Lower lobe of right lung (tissue), 2 donors: ENCODE measurements around the gene UST. TPM values are rescaled to one million over a fixed set of nuclear protein-coding genes. Genes with fewer than 3 reads are reported as not detected.

Source experiments
- ATAC-seq, 2 donors: fragments of 200-7000 bp; cut with Tn5 transposase; one replicate each; pipeline ENCODE4 v1.9.1; 2020 to 2022; ENCODE audit warnings: mild to moderate bottlenecking in 2 of 2, moderate library complexity in 2 of 2
- DNase-seq: peaks from one replicate; pipeline ENCODE4 v3.0.0-alpha.2; 2020
- H3K27ac ChIP-seq: fragments of 200-600 bp; one replicate; pipeline ENCODE4 v1.8.0; 2022
- H3K27me3 ChIP-seq: fragments of 200-600 bp; one replicate; pipeline ENCODE4 v1.8.0; 2022; ENCODE audit warnings: low read depth
- H3K36me3 ChIP-seq: fragments of 200-600 bp; one replicate; pipeline ENCODE4 v1.8.0; 2022; ENCODE audit warnings: mild to moderate bottlenecking
- H3K4me1 ChIP-seq: fragments of 200-600 bp; one replicate; pipeline ENCODE4 v1.8.0; 2022
- H3K4me3 ChIP-seq: fragments of 200-600 bp; one replicate; pipeline ENCODE4 v1.8.0; 2022; ENCODE audit warnings: mild to moderate bottlenecking
- H3K9me3 ChIP-seq: fragments of 200-600 bp; one replicate; pipeline ENCODE4 v1.8.0; 2022
- CTCF ChIP-seq: fragments of 200-600 bp; IDR thresholded peaks from one replicate; pipeline ENCODE4 v1.8.0; 2022; ENCODE audit warnings: antibody characterized with exemption, mild to moderate bottlenecking
- intact Hi-C: fragments of 100-400 bp; cut with DNase I; formaldehyde crosslinking; loops from one replicate; pipeline ENCODE4 v1.11.0; 2022
- total RNA-seq: library from RNA; stranded (reverse); fragmentation: NEBNext Ultra II Directional; extraction: Animal tissue kit (Norgen Biotek cat#: 25700); gene quantifications from one replicate; pipeline ENCODE4 v1.2.1, GENCODE V29; 2021
- donor health status: DM: no; HTN: yes; CAD: no; lungs with severe emphysema.

Gene UST
- total RNA-seq, 1 donor from 2014 or later: 11.8 TPM

DNA sequence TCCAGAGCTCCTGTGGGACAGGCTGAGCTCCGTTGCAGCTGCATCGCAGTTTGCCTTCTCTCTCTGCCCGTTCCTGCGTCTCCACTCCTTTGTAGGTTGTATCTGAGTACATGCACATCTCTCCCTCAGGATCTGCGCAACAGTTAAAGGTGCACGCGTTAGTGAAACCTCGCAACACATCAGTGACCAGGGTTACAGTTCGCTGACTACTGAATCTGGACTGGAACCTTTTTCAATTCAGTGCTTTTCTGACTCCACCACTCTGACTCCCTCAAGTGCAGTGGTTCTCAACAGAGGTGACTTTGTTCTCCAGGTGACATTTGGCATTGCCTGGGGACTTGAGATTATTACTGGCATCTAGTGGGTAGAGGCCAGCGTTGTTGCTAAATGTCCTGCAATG is 44.0 kb downstream of the UST start:
- ATAC-seq (no peak), DNase-seq (no peak)
- intact Hi-C loops: no loop called here
- Histone ChIP-seq H3K27me3 (no peaks in the 10 kb centered on the region), H3K9me3 (no peaks in the 10 kb centered on the region), H3K4me3 (no peak overlapping the region), H3K4me1 (no peaks in the 10 kb centered on the region), H3K36me3 (no peaks in the 10 kb centered on the region), H3K27ac (no peak overlapping the region)
- TF ChIP-seq CTCF: no peak

DNA sequence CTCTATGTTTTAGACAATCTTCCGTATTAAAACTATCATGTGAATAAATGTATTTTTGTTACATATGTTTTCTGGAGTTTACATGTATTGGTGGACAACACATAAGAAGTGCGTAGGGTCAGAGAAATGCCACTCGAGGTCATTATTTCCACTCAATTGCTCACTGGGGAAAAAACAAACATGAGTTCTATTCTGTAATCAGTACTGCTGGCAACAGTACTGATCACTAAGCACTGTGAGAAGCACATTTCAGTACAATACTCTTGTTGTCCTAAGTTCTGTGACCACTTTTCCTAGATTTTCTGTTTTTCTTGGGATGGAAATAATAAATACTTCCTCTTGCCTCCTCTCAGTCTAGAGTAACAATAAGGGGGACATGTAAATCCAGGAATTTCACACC is 44.5 kb downstream of the UST start:
- no peak for ATAC-seq
- Histone ChIP-seq H3K4me1 (no peaks in the 10 kb centered on the region), H3K36me3 (no peaks in the 10 kb centered on the region), H3K27ac (no peak overlapping the region), H3K4me3 (no peak overlapping the region), H3K27me3 (no peaks in the 10 kb centered on the region), H3K9me3 (no peaks in the 10 kb centered on the region)
- TF ChIP-seq CTCF: no peak
- DNase-seq: no peak
- intact Hi-C loops: no loop called here

- intact Hi-C loops: no loop called here
- Histone ChIP-seq H3K36me3 (no peaks in the 10 kb centered on the region), H3K27ac (no peak overlapping the region), H3K4me3 (no peak overlapping the region), H3K27me3 (no peaks in the 10 kb centered on the region), H3K4me1 (no peaks in the 10 kb centered on the region), H3K9me3 (no peaks in the 10 kb centered on the region)
- TF ChIP-seq CTCF: no peak
- ATAC-seq (no peak), DNase-seq (no peak)
These were observed 46.9 kb downstream of the UST start for GRCh38 chr6:148793721-148794120.

- Histone ChIP-seq H3K36me3 (no peaks in the 10 kb centered on the region), H3K4me3 (no peak overlapping the region), H3K4me1 (no peaks in the 10 kb centered on the region), H3K9me3 (no peaks in the 10 kb centered on the region), H3K27ac (no peak overlapping the region), H3K27me3 (no peaks in the 10 kb centered on the region)
- TF ChIP-seq CTCF: no peak
- DNase-seq: no peak
- ATAC-seq: no peak
- intact Hi-C loops: no loop called here
These were observed 48.0 kb downstream of the UST start for GRCh38 chr6:148794797-148795196.

DNA sequence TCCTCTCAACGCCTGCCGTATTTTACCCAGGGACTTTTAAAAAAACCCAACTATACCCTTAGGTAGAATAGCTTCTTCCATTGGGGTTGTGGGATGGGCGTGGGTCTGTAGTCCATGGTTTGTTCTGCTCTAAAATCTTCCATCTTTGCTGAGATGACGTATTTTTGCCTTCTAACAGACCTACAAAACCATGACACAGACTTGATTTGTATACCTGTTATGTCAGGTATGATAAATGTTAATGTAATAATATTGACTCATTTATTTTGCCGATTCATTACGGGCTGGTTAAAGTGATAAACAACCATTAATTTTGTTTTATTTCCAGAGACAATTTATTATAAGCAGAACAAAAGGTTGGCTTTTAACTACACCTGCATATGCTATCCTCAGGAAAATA is 48.7 kb downstream of the UST start:
- H3K27me3 ChIP-seq: no peaks in the 10 kb centered on the region
- no peaks in the 10 kb centered on the region for H3K4me1 ChIP-seq
- DNase-seq: no peak
- intact Hi-C loops: no loop called here
- no peak for ATAC-seq
- no peak overlapping the region for H3K27ac ChIP-seq
- H3K9me3 ChIP-seq: no peaks in the 10 kb centered on the region
- TF ChIP-seq CTCF: no peak
- no peak overlapping the region for H3K4me3 ChIP-seq
- no peaks in the 10 kb centered on the region for H3K36me3 ChIP-seq

- Histone ChIP-seq H3K9me3 (no peaks in the 10 kb centered on the region), H3K36me3 (no peaks in the 10 kb centered on the region), H3K27ac (no peak overlapping the region), H3K27me3 (no peaks in the 10 kb centered on the region), H3K4me1 (no peaks in the 10 kb centered on the region), H3K4me3 (no peak overlapping the region)
- TF ChIP-seq CTCF: no peak
- DNase-seq (no peak), ATAC-seq (no peak)
- intact Hi-C loops: no loop called here
These were observed 52.8 kb downstream of the UST start for GRCh38 chr6:148799647-148800046.
